HS-27A (cell line): ENCODE results near the gene MYG1.
"Not testable (repeated sequence)": the region's sequence is repeated elsewhere in the genome, so short reads cannot be mapped to it uniquely, and the experiment has no call there.

Experiments used
- DNase-seq: peaks from one replicate; pipeline ENCODE4 v3.0.0-alpha.2; 2012; ENCODE audit warnings: low read depth, missing footprints

The MYG1 gene

DNA sequence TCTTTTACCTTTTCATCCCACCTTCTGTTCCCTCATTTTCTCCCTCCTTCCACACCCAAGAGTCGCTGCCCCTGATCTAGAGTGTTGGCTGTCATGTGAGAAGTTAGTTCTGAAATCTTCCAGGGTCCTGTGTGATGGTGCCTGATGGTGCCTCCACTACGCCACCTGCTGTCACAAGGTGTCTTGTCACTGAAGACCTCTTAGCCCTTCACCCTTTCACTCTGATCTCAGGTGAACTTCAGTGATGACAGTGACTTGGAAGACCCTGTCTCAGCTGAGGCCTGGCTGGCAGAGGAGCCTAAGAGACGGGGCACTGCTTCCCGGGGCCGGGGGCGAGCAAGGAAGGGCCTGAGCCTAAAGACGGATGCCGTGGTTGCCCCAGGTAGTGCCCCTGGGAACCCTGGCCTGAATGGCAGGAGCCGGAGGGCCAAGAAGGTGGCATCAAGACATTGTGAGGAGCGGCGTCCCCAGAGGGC, 11.7 kb upstream of the MYG1 start:
- DNase-seq, result no peak

- DNase-seq, result no peak
Observed at GRCh38 chr12:53288322-53288721, 11.2 kb upstream of the MYG1 start.

DNA sequence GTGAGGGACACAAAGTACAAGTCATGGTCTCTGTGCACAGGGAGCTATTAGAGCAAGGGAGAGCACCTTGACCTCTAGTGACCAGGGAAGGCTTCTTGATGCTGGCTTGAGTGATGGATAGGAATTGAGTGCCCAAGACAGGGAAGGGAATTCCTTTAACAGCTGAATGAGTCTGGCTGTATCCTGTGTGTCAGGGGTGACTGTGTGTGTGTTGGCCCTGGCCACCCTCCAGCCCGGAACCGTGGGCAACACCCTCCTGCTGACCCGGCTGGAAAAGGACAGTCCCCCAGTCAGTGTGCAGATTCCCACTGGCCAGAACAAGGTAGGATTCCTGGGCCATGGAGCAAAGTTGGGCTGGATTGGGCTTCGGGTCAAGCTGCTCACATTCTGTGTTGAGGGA, 9.6 kb upstream of the MYG1 start:
- DNase-seq, result no peak

DNA sequence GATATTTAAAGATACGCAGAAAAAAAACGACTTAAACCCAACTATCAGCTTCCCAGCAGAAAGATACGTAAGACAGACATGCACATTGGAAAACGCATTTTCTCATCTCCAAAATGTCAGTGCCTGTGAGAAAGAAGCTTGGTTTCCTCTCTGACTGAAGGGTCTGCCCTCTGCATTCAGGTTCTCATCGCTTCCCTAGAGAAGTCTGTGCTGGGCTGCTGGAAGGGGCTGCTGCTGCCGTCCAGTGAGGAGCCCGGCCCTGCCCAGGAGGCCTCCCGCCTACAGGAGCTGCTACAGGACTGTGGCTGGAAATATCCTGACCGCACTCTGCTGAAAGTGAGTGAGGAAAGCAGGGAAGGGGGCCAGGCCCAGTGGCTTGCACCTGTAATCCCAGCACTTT, 8.8 kb upstream of the MYG1 start:
- no peak for DNase-seq

GRCh38 chr12:53292426-53292825, 7.1 kb upstream of the MYG1 start:
- no peak for DNase-seq

GRCh38 chr12:53295070-53295890, 4.2 kb upstream of the MYG1 start, which contains the start of gene PFDN5:
TSS of gene PFDN5 (plus strand) at chr12:53295542. CDS start at chr12:53295568, 26 bp downstream.
- DNase-seq, result peak; percentile 73

- no peak for DNase-seq
Observed at GRCh38 chr12:53295891-53296219, 3.6 kb upstream of the MYG1 start.

DNA sequence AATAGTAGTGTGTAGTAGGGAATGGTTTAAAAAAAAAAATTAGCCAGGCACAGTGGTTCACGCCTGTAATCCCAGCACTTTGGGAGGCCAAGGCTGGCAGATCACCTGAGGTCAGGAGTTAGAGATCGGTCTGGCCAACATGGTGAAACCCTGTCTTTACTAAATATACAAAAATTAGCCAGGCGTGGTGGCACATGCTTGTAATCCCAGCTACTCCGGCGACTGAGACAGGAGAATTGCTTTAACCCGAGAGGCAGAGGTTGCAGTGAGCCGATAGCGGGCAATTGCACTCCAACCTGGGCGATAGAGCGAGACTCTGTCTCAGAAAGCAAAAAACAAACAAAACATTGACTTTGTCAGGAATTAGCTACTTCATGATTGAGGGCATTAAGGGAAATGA, 2.4 kb upstream of the MYG1 start:
- not testable (repeated sequence) for DNase-seq

GRCh38 chr12:53298164-53298563, 1.3 kb upstream of the MYG1 start:
- no peak for DNase-seq

DNA sequence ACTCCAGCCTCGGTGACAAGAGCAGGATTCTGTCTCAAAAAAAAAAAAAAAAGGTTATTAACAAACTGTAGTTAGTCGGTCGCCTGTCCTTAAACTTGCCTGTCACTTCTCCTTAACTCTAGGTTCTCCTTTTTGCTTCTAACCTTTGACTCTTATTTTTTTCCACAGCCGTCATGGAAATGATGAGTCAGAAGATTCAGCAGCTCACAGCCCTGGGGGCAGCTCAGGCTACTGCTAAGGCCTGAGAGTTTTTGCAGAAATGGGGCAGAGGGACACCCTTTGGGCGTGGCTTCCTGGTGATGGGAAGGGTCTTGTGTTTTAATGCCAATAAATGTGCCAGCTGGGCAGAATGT, 418 bp upstream of the MYG1 start:
- DNase-seq, result no peak

DNA sequence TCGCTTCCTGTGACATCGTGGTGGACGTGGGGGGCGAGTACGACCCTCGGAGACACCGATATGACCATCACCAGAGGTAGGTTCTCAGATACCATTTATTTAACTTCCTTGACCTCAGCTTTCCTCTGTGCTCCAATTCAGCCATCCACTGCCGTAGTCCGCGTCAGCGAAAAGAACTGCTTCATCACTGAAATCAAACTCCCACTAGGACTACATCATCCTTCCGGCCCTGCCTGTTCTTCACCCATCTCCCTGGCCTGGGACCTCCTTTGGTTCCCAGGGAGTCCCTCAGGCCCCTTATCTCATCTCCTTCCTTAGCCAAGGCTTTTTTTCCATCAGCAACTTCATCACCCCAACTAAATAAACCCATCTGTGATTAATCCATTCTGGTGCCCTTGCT, 692 bp downstream of the MYG1 start:
- no peak for DNase-seq

DNA sequence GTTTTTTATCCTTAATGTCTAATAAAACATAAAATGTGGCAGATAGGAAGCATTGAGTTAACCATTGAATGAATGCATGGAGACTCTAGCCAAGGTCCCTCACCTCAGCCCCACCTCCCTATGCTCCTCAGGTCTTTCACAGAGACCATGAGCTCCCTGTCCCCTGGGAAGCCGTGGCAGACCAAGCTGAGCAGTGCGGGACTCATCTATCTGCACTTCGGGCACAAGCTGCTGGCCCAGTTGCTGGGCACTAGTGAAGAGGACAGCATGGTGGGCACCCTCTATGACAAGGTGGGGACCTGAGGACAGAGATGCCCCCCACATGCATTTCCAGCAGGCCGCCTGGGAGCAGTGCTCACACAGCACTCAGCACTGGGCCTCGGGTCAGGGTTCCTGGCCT, 3.4 kb downstream of the MYG1 start:
- no peak for DNase-seq

DNA sequence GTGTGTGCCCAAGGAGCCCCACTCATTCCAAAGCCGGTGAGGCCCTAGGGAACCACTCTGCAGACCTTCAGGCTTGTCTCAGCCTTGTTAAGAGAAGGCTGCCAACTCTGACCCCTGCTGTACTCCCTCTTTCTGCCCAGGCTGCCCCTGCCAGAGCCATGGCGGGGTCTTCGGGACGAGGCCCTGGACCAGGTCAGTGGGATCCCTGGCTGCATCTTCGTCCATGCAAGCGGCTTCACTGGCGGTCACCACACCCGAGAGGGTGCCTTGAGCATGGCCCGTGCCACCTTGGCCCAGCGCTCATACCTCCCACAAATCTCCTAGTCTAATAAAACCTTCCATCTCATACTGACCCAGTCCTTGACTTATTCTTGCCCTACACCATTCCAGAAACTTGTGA, 7.3 kb downstream of the MYG1 start:
- no peak for DNase-seq

DNA sequence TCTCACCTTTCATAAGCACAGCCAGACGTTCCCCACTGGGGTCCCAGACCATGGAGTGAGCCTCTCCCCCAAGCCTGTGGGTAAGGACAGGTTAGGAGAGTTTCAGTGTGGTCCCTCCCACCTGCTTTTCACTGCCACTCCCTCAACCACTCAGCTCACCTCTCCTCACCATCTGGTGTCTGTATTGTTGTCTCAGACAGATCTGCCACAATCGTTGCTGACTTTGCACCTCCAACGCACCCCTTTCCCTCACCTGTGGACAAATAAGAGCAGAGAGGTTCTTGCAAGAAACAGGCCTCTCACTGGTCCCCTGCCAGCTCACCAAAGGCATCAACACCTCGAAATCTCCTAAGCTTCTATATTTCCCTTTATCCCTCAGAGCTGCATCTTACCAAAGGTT, 8.8 kb downstream of the MYG1 start:
- DNase-seq, result no peak

- DNase-seq, result no peak
Observed at GRCh38 chr12:53313996-53314395, 14.5 kb downstream of the MYG1 start.

DNA sequence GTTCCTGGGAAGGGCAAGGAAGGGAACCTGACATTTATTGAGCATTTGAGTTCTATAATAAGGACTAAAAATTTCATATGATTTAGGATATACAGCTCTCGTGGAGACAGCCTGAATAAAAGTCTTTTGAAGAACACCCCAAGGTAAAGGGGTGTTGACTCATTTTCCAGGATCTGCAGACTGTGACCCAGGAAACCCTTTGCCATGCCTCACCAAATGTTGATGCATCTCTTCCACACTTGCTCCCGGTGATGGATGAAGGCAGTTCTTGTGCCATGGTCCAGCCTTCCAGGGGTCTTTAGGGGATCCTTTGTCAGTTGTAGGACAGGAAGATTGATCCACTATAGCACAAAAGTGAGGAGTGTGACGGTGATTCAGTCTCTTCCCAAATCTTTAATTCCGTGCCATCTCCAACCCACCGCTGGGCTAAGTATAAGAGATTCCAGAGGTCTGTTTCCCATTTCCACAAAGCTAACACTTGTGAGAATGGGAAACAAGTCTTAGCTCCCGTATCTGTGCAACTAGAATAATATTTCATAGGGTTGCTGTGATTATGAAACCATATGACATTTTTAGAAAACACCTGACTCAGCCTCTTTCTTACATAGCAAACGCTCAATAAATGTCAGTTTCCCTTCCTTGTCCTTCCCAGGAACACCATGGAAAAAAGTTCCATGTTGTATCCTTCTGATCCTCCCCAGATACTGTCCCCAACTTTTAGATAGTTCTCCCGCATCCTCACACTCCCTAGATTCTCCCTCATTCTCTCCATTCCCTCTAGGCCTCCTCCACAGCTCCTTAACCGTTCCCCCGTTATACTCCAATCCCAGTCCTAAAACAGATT, 21.1 kb downstream of the MYG1 start:
- no peak for DNase-seq

DNA sequence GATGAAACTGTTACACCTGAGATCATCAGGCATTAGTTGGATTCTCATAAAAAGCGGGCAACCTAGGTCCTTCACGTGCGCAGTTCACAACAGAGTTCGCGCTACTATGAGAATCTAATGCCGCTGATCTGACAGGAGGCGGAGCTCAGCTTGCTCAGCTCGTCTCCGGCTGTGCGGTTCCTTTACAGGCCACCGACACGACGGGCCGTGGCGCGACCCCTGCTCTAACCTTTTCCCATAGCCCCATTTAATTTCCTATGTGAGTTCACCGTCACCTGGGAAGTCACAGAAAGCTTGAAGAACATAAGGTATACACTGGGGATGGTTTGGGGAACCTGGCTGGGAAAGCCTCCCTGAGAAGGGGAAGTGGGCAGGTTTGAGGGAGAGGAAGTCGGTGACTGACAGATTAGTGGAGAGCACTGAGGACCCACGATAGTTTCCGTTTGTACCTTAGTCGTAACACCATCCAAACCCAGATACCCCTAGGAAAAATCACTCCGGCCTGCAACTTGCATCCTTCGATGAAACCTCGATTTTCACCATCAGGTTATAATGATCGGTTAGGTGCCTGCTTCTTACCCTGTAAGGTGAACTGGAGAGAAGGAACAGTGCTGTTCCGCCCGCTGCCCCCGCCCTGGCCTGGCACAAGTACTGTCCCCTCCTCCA, 24.8 kb downstream of the MYG1 start:
- no peak for DNase-seq

- DNase-seq, result peak; percentile 81
Observed at GRCh38 chr12:53324779-53325510, 25.4 kb downstream of the MYG1 start.

DNA sequence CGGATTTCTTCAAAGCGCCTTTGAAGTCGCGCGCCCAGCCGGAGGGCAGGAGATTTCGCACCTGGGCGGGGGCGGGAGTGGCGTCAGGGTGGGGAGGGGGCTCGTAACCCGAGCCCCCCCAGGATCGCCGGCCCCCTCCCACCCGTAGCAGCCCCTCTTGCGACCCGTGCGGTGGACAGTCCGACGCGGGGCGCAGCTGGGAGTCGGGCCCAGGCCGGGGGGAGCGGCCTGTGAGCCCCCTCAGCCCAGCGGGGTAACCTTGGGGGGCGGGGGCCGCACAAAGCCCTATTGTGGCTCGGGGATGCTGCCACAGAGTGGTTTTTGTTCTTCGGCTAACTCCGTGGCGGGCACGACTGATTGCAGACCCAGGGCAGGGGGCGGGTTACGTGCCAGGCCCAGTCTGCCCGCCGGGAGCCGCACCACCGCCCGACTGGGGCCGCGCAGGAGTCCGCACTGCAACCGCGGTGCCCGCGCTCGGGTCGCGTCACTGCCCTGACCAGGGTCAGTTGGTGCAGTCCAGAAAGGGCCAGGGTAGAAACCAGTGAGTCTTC, 26.1 kb downstream of the MYG1 start:
- DNase-seq, result no peak

- no peak for DNase-seq
Observed at GRCh38 chr12:53326460-53327185, 27.1 kb downstream of the MYG1 start.

DNA sequence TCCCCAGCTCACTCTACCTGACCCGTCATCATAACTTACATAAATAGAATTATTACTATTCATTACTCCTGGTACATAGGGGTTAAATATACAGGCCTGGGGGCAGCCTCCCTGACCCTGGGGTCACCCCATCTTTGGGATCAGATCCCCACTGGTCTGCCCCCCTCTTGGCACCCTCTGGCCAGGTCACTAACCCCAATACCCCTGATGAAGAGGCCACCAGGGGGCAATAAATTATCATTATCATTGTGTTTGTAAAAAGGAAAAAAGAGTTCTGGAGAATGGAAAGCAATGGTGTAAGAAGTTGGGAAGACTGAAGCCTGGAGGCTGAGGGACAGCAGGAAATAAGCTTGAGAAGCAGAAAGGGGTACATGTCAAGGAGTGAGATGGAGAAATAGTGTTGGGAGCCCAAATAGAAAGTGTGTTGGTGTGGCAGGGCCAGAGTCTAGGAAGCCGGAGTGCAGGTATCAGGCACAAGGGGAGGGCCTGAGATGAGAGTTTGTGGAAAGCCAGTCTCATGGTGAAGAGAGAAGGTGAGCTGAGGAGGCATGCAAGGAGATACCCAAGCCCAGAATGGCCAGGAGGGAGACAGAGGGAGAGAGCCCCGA, 28.0 kb downstream of the MYG1 start:
- no peak for DNase-seq
